Smooth muscle cell (in vitro differentiated cells): ENCODE measurements around the gene PKHD1. TPM values are rescaled to one million over a fixed set of nuclear protein-coding genes. Genes with fewer than 3 reads are reported as not detected.

Source experiments
- DNase-seq: peaks from one replicate; lab custom pipeline; 2025; ENCODE audit not compliant: unreplicated experiment; lab: John Stamatoyannopoulos, UW
- H2AFZ ChIP-seq: fragments of 200-600 bp; sonication (generic); 2 replicates; pipeline ENCODE4 v1.6.0; 2016; ENCODE audit warnings: antibody characterized with exemption, low read depth, mild to moderate bottlenecking
- H3F3A ChIP-seq: fragments of 200-600 bp; sonication (generic); 2 replicates; pipeline ENCODE4 v1.6.0; 2017; ENCODE audit warnings: antibody characterized with exemption, low read depth
- H3K27ac ChIP-seq: fragments of 200-600 bp; sonication (generic); 2 replicates; pipeline ENCODE4 v1.5.1; 2016; ENCODE audit warnings: low read depth, mild to moderate bottlenecking
- H3K27me3 ChIP-seq: fragments of 200-600 bp; sonication (generic); 2 replicates; pipeline ENCODE4 v1.6.1; 2016; ENCODE audit warnings: low read depth, mild to moderate bottlenecking
- H3K36me3 ChIP-seq: fragments of 200-600 bp; sonication (generic); 2 replicates; pipeline ENCODE4 v1.5.1; 2016; ENCODE audit warnings: low read depth
- H3K4me1 ChIP-seq: fragments of 200-600 bp; sonication (generic); 2 replicates; pipeline ENCODE4 v1.5.1; 2016; ENCODE audit warnings: low read depth
- H3K4me2 ChIP-seq: fragments of 200-600 bp; sonication (generic); 2 replicates; pipeline ENCODE4 v1.6.0; 2016; ENCODE audit warnings: mild to moderate bottlenecking
- H3K4me3 ChIP-seq: fragments of 200-600 bp; sonication (generic); 2 replicates; pipeline ENCODE4 v1.5.1; 2016; ENCODE audit warnings: mild to moderate bottlenecking
- H3K79me2 ChIP-seq: fragments of 200-600 bp; sonication (generic); 2 replicates; pipeline ENCODE4 v1.6.0; 2016; ENCODE audit warnings: low read depth, mild to moderate bottlenecking
- H3K9ac ChIP-seq: fragments of 200-600 bp; sonication (generic); 2 replicates; pipeline ENCODE4 v1.6.0; 2016; ENCODE audit warnings: low read depth
- H3K9me3 ChIP-seq: fragments of 200-600 bp; sonication (generic); replicated peaks from 2 replicates; pipeline ENCODE4 v1.5.1; 2016; ENCODE audit warnings: low read depth
- H4K20me1 ChIP-seq: fragments of 200-600 bp; sonication (generic); 2 replicates; pipeline ENCODE4 v1.6.0; 2016; ENCODE audit warnings: low read depth
- CTCF ChIP-seq: fragments of 200-600 bp; sonication (generic); IDR thresholded peaks from 2 replicates; pipeline ENCODE4 v1.5.1; 2017; ENCODE audit warnings: borderline replicate concordance, mild to moderate bottlenecking, antibody characterized with exemption; ENCODE audit not compliant: insufficient read depth, poor library complexity, severe bottlenecking
- WGBS: methylation state at CpG from one replicate; pipeline ENCODE4 v1.1.7; 2016; ENCODE audit warnings: low lambda C conversion rate; 5-methylcytosine and 5-hydroxymethylcytosine counted together
- polyA plus RNA-seq: library from polyadenylated mRNA; unstranded; fragments of >200 nt; fragmentation: Nextera tagmentation; extraction: Ambion mirVana; gene quantifications from 2 replicates; pipeline ENCODE4 v1.2.1, GENCODE V29; 2016
- total RNA-seq: library from RNA; depleted of rRNA; stranded (reverse); fragments of >200 nt; gene quantifications from 2 replicates; pipeline ENCODE4 v1.2.3, GENCODE V29; 2014

The PKHD1 gene
- total and polyA plus RNA-seq, 2 experiments from 2014 or later: not detected

DNA sequence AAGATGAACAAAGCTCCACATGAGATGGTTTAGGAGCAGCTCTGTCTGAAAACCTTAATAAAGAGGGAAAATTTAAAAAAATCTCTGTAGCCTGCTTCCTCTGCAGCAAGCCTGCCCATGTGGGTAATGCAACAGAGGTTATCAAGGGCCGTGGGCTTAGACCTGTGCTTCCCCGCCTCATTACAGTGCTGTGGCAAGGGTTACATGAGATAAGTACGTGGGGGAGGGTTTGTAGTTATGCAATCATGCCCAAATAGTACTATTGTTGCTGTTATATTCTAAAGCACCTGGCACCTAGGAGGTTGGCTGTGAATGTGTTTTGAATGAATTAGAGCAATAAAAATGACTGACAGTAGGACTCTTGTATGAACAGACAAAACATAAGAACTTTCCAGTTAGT is 68.3 kb downstream of the PKHD1 start:
- H3K27me3 ChIP-seq: no peaks in the 10 kb centered on the region
- WGBS: 89% methylated on average over 3 of the region's 3 CpGs
- no peak overlapping the region for H3K27ac ChIP-seq
- no peaks in the 10 kb centered on the region for H3K79me2 ChIP-seq
- no peaks in the 10 kb centered on the region for H3K36me3 ChIP-seq
- H3K4me1 ChIP-seq: no peaks in the 10 kb centered on the region
- no peak overlapping the region for H3K9ac ChIP-seq
- TF ChIP-seq CTCF: no peak
- no peak for DNase-seq
- H3K4me2 ChIP-seq: no peak overlapping the region
- no peaks in the 10 kb centered on the region for H3F3A ChIP-seq
- H3K4me3 ChIP-seq: no peak overlapping the region
- H3K9me3 ChIP-seq: no peaks in the 10 kb centered on the region
- H2AFZ ChIP-seq: no peak overlapping the region
- H4K20me1 ChIP-seq: no peaks in the 10 kb centered on the region

DNA sequence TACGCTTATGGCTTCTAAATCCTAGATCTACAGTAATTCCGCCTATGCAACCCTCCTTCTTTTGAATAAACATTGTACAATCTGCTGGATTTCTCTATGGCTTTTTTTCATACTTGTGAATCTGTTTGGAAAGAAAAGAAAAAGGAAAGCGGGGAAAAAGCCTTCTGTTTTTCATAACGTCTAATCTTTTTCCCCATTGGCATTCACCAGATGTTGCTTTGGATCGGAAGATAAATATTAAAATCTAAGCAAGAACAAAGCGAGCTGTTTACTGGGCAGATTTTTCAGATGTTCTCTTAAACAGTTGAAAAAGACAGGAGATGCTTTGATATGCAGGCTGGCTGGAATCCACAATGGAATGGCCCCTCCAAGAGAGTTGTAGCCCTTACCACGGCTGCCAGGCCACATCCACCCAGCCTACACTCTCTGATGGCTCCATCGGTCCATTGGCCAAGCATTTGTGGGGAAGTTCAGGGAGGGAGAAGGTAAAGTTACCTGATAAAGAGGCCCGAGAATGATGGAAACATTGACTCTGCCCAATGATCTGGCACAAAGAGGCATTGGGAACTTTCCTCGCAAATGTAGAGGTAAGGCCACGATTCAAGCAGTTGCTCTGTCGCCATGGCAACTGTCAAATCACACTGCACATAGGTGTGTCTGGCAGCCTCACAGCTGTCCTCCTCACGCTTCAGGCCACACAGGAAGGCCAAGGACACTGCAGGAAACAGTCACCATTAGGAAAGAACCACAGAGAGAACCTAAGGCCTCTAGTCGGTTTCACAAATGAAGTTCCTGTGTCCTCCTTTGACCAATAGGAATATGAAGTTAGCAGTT is 70.3 kb downstream of the PKHD1 start:
- no peak for TF ChIP-seq CTCF
- Histone ChIP-seq H3K27ac (no peak overlapping the region), H3K9me3 (no peaks in the 10 kb centered on the region), H3K79me2 (no peaks in the 10 kb centered on the region), H3K27me3 (no peaks in the 10 kb centered on the region), H3K4me1 (no peaks in the 10 kb centered on the region), H3K4me2 (no peak overlapping the region), H3K36me3 (no peaks in the 10 kb centered on the region), H4K20me1 (no peaks in the 10 kb centered on the region), H3F3A (no peaks in the 10 kb centered on the region), H2AFZ (no peak overlapping the region), H3K4me3 (no peak overlapping the region), H3K9ac (no peak overlapping the region)
- DNase-seq: no peak
- 66% methylated on average over 14 of the region's 14 CpGs for WGBS

DNA sequence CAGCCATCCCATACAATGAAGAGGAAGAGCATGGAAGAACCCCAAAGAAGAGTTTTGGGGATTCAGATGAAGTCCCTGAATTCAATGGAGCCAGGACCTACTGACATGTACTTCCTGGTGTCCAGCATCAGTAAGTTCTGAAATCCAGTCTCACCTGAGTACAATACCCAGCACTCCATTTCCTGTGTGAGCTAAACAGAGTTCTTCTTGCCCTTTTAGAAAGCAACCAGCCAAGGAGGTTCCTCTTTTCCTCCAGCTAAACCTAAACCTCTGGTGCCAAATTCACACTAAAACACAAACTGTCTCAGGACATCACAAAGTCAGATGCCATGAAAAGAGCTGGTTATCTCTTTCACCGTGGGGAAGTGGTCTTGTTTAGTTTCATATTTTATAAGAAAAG is 71.5 kb downstream of the PKHD1 start:
- WGBS: 74% methylated on average over 1 of the region's 1 CpG

More for the DNA sequence above, 71.5 kb downstream of the PKHD1 start:
- DNase-seq: no peak
- Histone ChIP-seq H3K27ac (no peak overlapping the region), H3K9ac (no peak overlapping the region), H3K4me3 (no peak overlapping the region), H3K27me3 (no peaks in the 10 kb centered on the region), H3K36me3 (no peaks in the 10 kb centered on the region), H4K20me1 (no peaks in the 10 kb centered on the region), H3K4me2 (no peak overlapping the region), H3K79me2 (no peaks in the 10 kb centered on the region), H2AFZ (no peak overlapping the region), H3F3A (no peaks in the 10 kb centered on the region), H3K4me1 (no peaks in the 10 kb centered on the region), H3K9me3 (no peaks in the 10 kb centered on the region)
- TF ChIP-seq CTCF: no peak
